Activated CD8-positive, alpha-beta memory T cell treated with anti-CD3 and anti-CD28 coated beads, Interleukin-2, amount 50 U/mL, for 24 hours (primary cell): Measurements from ENCODE around the gene CEP164.

ENCODE experiments used
- DNase-seq: peaks from one replicate; pipeline ENCODE4 v3.0.0-alpha.2; 2020; ENCODE audit errors: extremely low read depth

CEP164 gene

DNA sequence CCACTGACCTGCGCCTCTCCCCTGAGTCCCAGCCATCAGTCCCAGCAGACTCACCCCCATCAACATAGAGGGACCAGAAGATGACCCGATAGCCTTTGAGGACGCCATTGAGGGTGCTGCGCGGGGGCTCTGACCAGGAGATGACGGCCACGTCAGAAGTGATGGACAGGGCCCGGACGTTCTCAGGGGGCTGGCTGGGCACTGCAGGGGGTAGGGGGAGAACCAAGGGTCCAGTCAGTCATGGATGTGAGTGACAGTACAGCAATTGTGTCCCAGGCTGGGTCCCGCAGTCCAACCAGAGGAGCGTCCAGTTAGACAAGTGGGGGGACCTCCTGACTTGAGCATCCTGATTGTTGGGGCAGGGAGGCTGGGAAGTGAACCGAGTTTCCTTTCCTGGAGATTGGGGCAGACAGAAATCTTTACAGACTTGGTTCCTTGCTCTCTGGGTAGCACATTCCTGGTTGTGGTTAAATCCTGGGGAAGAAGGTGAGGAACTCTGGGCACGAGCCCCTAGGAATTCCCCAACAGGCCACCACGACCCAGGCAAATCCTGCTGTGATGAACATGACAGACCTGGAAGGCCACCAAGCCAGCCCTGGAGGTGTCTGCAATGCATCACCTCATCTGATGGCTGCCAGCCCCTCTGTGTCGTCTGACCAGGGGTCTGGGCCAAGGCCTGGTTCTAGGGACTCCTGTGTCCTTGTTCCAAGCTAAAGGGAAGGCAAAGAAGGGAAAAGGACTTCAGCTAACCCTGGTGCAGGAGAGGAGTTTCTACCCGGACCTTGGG, 133.9 kb downstream of the CEP164 start:
- no peak for DNase-seq

DNA sequence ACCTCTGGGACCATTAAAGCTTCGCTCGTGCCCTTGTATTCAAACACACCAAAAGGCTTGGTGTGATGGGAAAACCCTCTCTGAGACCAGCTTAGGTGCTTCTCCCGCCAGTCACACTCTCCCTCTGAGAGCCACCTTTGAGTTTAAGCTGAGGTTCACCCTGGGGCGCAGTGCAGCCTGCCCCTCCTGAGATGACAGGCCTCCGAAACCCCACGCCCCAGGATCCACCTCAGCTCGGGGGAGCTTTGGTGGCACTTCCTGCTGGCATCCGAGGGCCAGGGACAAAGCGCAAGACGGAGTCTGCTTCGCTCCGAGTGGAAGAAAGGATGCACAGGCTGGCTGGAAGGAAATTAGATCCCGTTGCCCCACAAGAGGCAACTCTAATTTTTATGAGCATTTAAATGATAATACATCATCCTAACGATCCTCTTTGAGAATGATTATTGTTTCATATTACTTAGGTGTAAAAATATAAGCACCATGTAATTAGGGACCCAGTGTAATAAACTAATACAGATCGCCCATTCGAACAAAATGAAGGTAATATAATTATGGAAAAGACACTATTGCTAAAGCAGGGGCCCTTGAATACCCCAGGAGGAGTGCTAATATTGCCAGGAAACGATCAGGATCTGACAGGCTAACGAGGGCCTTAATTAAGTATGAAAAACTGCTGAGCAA, 134.7 kb downstream of the CEP164 start:
- DNase-seq: no peak

DNA sequence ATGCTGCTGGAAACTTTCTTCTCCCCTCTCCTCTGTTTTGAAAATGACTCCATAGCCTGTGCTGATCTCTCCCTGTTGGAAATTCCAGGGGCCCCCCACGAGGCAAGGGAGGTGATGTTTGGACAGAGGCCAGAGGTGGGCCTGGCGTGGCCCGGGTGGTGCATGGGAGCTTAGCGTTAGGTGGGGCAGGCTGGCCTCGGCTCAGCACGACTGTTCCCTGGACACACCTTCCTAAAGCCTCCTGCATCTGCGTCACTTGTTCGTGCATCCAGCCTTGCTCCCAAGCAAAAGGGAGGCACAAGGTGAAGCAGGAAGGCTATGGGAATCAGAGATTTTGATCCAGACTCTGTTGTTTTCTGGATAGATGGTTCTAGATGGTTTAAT, 135.2 kb downstream of the CEP164 start:
- DNase-seq: no peak
